ENCODE data around the gene DNAI4.

DNAI4 gene

DNA sequence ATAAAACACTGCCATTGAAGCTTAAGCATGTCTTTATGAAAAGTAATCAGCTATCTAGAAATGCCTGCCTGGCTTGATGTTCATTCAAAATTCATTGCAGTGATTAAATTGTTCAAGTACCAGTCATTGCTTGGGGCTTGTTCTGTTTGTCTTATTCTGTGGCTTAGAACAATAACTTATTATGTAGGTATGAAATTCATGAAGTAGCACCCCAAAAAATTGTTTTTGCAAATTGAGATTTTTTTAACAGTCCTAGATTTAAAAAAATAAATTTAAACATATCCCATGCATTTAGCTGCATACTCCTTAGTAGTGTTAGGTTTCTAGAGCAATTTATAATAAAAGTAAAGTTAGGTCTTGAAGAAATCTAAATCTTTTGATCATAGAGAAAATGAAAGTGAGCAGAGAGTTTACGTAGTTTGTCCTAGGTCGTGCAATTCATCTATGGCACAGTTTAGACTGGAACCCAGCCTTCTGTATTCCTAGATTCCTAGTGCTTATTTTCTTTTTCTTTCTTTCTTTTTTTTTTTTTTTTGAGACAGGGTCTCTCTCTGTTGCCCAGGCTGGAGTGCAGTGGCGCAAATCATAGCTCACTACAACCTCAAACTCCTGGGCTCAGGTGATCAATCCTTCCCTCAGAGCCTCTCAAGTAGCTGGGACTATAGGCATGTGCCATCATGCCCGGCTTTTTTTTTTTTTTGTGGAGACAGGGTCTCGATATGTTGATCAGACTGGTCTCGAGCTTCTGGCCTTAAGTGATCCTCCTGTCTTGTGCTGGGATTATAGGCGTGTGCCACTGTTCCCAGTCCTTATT is 9.4 kb upstream of the DNAI4 start:
- H3K27ac ChIP-seq = no peak overlapping the region
- TF ChIP-seq ZFX (IDR thresholded peaks at IDR 0.05) = no peak
- TF ChIP-seq, protein P1, sequence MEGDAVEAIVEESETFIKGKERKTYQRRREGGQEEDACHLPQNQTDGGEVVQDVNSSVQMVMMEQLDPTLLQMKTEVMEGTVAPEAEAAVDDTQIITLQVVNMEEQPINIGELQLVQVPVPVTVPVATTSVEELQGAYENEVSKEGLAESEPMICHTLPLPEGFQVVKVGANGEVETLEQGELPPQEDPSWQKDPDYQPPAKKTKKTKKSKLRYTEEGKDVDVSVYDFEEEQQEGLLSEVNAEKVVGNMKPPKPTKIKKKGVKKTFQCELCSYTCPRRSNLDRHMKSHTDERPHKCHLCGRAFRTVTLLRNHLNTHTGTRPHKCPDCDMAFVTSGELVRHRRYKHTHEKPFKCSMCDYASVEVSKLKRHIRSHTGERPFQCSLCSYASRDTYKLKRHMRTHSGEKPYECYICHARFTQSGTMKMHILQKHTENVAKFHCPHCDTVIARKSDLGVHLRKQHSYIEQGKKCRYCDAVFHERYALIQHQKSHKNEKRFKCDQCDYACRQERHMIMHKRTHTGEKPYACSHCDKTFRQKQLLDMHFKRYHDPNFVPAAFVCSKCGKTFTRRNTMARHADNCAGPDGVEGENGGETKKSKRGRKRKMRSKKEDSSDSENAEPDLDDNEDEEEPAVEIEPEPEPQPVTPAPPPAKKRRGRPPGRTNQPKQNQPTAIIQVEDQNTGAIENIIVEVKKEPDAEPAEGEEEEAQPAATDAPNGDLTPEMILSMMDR (conservative IDR thresholded peaks at IDR 0.05) = no peak

DNA sequence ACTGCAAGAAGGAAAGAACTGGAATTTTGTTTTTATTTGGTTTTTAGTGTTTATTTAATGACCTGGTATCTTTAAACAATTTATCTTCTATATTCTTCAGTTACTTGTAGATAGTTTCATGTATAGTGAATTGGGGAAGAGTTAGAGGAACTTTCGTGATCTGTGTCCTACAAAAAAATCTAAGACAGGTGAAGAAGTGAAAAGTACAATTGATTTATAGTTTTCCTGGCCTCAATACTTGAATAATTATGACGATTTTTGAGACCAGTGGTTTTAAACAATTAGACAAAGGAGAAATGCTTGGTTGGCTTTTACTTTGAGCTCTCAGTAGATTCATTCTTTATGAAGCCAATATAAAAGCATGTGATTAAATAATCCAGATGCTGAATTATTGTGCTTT is 7.6 kb upstream of the DNAI4 start:
- no peak overlapping the region for H3K27ac ChIP-seq
- TF ChIP-seq, protein P1 (conservative IDR thresholded peaks at IDR 0.05) = no peak
- TF ChIP-seq ZFX (IDR thresholded peaks at IDR 0.05) = no peak

DNA sequence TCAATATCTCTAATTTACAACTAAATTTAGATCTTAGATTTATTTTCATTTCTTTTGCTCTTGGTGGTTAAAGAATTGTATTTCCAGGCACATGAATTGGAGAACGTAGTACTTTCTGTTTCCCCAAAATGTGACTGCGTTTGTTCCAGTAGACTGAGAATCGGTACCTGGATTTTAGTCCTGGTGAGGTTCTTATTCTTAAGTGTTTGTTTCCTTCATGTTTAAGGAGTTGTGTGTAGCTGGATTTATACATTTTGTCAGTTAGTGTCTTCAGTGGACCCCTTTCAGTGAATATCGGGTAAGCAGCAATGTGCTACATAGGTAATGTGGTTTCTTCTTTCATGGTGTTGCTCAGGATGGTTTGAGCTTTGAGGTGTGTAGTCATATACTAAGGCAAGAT is 6.9 kb upstream of the DNAI4 start:
- TF ChIP-seq, protein P1 (conservative IDR thresholded peaks at IDR 0.05) = no peak
- TF ChIP-seq ZFX (IDR thresholded peaks at IDR 0.05) = no peak
- no peak overlapping the region for H3K27ac ChIP-seq

DNA sequence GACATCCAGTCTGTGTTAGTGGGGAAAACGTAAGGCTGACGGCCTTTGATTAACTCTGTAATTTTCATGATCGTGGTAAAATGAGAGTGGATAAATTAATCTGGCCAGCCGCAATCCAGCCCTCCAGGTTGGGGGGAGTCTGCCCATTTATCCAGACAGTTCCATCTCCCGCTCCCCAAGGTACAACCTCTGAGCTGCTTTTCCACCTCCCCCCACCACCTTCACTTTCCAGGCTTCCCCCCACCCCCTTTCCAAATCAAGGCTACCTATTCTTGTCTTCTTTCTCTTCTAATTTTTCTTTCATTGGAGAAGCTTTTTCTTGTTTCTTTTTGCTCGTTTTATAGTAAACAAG is 6.1 kb upstream of the DNAI4 start:
- TF ChIP-seq, protein P1 (conservative IDR thresholded peaks at IDR 0.05) = no peak
- TF ChIP-seq ZFX (IDR thresholded peaks at IDR 0.05) = no peak
- H3K27ac ChIP-seq = peak overlapping the region; percentile 83

DNA sequence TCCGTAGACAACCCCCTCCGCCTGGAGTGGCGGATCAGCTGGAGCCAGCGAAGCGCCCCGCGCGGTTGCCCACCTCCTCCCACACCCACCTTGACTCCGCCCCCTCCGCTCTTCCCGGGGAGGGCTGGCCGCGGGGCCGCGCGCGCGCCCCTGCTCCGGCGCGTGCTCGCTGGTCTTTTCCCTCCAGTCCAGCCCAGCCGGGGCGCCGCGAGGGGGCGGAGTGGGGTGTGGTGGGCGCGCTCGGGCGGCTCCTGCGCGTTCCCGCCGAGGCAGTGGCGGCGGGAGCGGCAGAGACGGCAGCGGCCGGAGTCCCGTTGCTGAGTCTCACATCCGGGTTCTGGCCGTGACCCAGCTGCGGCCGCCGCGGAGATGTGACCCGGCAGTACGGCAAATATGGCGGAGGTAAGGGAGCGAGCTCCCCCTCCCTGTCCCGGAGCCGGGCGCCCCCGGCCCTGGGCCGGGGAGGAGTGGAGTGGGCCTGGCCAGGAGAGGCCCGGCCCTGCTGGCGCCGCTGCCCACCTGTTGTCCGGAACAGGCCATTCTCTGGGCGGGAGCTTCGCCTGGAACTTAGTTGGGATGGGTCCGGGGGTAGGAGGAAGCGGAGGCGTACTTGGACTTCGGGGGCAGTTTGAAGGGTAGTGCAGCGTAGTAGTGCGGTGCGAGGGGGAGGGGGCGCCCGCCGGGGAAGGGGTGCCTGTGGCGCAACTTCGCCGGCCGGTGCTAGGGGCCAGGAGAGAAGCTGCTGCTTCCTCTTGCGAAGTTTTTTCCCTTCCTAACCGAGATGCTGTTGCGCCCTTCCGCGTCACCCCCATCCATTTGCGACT is 5.6 kb upstream of the DNAI4 start:
- TF ChIP-seq, protein P1 (conservative IDR thresholded peaks at IDR 0.05) = peak; percentile 47
- peak; percentile 59 for TF ChIP-seq ZFX (IDR thresholded peaks at IDR 0.05)

DNA sequence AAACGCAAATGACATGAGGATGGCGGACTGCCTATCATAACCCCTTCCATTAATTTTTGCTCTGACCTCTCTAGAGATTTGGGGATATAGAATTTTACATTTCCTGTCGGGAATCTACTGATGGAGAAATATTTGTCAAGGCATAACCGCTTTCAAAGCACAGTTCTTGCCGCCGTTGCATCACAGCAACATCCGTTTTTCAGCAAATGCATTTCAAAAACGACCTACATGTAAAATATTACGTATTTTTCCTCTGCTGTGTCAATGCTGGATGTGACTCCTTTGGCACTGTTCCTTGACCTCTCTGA is 5.0 kb upstream of the DNAI4 start:
- peak overlapping the region; percentile 83 for H3K27ac ChIP-seq

More for the DNA sequence above, 5.6 kb upstream of the DNAI4 start:
- peak overlapping the region; percentile 83 for H3K27ac ChIP-seq

More for the DNA sequence above, 5.0 kb upstream of the DNAI4 start:
- no peak for TF ChIP-seq ZFX (IDR thresholded peaks at IDR 0.05)
- TF ChIP-seq, protein P1 (conservative IDR thresholded peaks at IDR 0.05) = no peak

Data from C4-2B (cell line).